Peyer's patch (tissue), 4 donors: ENCODE data around the gene GBP5.

ENCODE experiments used
- POLR2A ChIP-seq, 2 donors: fragments of 450-650 bp; IDR thresholded peaks; one replicate each; pipeline ENCODE4 v1.5.1; 2017; ENCODE audit warnings: antibody characterized with exemption in 2 of 2, mild to moderate bottlenecking in 2 of 2, moderate library complexity in 2 of 2
- TF ChIP-seq, protein P1 (sequence below), 6 experiments: fragments of 450-650 bp in 4 of 6; fragments of 200-600 bp in 2 of 6; sonication (generic) in 1 of 6; IDR thresholded peaks; one replicate each; pipeline ENCODE4 v1.5.1; 2017 to 2019; ENCODE audit warnings: antibody characterized with exemption in 6 of 6, mild to moderate bottlenecking in 3 of 6, moderate library complexity in 1 of 6

DNA sequence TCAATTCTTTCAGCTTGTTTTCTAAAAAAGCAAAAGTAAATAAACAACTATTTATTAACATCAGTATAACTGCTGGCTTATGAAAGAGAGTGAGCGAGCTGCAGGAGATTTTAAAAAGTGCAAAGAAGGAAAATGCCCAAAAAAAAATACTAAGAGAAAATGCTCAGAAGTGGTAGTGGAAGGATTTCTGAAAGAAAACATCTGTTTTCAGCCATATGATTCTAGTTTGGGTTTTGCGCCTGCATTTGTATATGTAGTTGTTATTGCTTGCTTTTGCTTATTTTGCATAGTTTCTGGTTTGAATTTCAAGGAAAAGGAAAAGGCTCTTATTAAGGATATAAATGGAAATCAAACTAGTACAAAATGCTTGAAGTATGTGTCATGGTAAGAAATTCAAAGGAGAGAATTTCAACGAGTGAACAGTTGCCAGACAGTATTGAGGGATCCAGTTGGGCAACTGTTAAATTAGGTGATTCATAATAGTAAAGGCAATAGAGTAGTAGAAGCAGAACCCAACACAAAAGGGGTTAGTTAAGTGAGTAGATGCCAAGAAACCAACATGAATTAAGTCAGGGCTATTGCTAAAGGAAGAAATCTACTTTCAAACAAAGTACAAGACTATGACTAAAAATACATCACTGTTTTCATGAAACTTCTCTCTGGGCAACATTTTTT, 1.2 kb downstream of the GBP5 start:
- TF ChIP-seq, protein P1, sequence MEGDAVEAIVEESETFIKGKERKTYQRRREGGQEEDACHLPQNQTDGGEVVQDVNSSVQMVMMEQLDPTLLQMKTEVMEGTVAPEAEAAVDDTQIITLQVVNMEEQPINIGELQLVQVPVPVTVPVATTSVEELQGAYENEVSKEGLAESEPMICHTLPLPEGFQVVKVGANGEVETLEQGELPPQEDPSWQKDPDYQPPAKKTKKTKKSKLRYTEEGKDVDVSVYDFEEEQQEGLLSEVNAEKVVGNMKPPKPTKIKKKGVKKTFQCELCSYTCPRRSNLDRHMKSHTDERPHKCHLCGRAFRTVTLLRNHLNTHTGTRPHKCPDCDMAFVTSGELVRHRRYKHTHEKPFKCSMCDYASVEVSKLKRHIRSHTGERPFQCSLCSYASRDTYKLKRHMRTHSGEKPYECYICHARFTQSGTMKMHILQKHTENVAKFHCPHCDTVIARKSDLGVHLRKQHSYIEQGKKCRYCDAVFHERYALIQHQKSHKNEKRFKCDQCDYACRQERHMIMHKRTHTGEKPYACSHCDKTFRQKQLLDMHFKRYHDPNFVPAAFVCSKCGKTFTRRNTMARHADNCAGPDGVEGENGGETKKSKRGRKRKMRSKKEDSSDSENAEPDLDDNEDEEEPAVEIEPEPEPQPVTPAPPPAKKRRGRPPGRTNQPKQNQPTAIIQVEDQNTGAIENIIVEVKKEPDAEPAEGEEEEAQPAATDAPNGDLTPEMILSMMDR (IDR thresholded peaks at IDR 0.05), result no peak
- no peak for TF ChIP-seq POLR2A (IDR thresholded peaks at IDR 0.05)
